NCI-H526 (cell line): Measurements from ENCODE around the gene FZD2.

Experiments used
- DNase-seq, 2 experiments: peaks; one replicate each; lab custom pipeline; 2025; lab: John Stamatoyannopoulos, UW

FZD2 gene

DNA sequence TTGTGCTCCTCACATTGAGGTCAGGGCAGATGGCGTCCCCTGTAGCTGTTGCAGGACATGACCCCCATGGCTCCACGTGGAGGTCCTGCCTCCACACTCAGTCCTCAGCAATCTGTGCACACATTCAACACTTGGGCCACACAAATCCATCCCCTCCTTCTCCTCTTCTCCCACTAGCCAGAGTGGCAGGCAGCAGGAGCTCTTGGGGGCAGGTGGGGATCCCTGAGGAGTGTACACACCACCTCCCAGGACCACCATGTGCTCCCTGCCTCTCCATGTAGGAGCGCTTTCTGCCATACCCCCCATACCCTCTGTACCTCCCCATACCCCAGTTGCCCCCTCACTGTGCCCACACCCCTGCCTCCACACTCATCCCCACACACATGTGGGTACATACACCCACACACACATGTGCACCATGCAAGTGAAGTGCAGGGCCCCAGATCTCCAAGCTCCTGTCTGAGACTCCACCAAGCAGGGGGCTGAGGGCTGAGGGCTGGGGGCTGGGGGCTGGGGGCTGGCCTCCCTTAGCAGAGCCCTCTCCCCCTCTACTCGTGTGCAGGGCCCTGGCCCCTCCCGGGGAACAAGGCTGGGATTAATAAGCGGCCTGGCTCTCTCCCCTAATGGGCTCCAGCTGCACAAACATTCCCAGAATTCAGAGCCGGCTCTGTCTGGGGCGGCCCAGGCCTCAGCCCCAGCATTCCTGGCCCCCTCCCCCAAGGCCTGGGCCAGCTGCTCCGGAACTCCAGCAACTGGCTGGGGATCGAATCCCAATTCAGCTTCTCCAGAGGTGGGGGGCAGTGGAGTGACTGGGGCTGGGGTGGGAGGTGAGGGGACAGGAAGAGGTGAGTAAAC is 50.8 kb downstream of the FZD2 start:
- peak in 1 of 2 experiments; percentile 50 for DNase-seq

DNA sequence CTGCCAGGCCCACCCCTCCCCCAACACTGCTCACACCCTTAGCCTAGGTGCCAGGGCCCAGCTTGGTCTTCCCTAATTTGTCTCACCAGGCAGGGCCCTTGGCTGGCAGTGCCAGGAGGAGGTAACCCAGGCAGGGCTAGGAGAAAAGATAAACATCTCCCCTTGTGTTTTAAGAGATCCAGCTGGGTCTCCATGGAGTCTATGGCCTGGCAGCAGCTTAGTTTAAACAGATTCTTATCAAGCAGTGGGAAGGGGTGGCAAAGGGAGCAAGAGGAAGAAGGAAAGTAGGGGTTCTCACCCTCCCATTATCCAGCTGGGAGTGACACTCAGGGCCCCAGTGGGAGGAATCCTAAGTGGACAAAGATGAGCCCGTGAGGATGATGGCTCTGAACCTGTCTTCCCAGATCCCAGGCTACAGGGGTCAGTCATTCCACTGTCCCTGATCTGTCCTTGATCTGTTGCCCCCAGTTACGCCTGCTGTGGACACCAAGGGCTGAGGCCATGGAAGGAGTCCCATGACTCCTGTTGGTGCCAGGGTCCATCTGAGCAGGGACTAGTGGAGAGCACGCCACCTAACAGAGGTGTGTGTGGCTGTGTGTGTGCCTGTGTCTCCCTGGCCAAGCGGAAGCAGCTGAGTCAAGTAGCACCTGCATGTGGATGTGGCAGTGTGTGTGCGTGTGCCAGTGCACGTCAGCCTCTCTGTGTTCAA is 51.6 kb downstream of the FZD2 start:
- DNase-seq, result peak in 1 of 2 experiments; percentile 33

DNA sequence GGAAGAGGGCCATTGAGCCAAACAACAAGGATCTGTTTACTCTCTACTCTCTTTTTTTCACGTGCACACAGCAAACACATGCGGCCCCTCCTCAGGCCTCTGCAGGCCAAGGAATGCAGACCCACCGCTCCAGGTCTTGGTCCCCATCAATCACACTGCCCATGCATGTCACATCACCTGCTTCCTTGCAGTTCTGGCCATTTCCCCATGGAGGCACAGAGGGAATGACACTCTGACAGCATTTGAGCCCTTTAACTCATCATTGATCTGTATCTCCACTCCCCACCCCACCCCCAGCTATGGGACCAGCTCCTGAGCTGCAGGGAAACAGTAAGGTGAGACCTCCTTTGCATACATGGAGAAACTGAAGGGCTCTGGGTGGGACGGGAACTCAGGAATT is 53.0 kb downstream of the FZD2 start:
- no peak for DNase-seq
